NCI-H146 treated with DMSO at 0.1 percent for 48 hours (cell line): Measurements from ENCODE around the gene CRTC2.
"Not testable (repeated sequence)": the region's sequence is repeated elsewhere in the genome, so short reads cannot be mapped to it uniquely, and the experiment has no call there.

ENCODE experiments used
- DNase-seq: peaks from one replicate; lab custom pipeline; 2025; ENCODE audit not compliant: unreplicated experiment; lab: John Stamatoyannopoulos, UW

Gene CRTC2

GRCh38 chr1:153929981-153930948 lies 28.1 kb downstream of the CRTC2 start:
- no peak for DNase-seq

GRCh38 chr1:153929426-153929825 lies 29.0 kb downstream of the CRTC2 start:
- DNase-seq, result no peak

GRCh38 chr1:153928791-153929341 lies 29.5 kb downstream of the CRTC2 start:
- DNase-seq, result no peak

- no peak for DNase-seq
These were observed 30.2 kb downstream of the CRTC2 start for GRCh38 chr1:153928245-153928644.

DNA sequence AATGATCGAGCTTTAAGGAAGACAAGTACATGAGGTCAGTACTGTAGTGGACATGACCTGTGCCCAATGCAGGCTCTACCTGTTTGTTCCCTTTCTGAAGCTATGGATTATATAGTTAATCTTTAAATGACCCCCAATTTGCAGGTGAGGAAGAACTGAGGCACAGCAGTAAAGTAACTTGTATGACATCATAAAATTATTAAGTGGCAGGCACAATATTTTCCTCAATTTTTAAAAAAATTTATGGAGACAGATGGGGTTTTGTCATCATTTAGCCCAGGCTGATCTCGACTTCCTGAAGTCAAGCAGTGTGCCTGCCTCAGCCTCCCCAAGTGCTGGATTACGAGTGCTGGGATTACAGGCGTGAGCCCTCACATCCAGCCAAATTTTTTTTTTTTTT lies 32.0 kb downstream of the CRTC2 start:
- no peak for DNase-seq

GRCh38 chr1:153922972-153923925 lies 35.2 kb downstream of the CRTC2 start, which contains the start of gene GATAD2B:
Gene GATAD2B (minus strand): TSS chr1:153922972. CDS start chr1:153828347, 94,625 bp downstream.
- peak; percentile 98 for DNase-seq

GRCh38 chr1:153922076-153922971 lies 36.1 kb downstream of the CRTC2 start:
- peak; percentile 65 for DNase-seq

DNA sequence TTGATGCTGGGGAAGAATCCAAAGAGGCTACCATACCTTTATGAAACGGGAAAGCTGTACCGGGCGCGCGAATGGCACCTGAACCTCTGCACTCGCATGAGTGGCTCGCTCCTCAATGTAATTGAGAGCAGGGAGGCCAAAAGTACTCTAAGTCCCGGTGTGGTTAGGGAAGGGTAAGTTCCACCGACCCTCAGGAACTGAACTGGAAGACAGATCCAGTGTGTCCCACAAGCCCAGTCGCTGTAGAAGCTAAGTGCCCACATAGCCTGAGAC lies 36.7 kb downstream of the CRTC2 start:
- DNase-seq, result no peak

DNA sequence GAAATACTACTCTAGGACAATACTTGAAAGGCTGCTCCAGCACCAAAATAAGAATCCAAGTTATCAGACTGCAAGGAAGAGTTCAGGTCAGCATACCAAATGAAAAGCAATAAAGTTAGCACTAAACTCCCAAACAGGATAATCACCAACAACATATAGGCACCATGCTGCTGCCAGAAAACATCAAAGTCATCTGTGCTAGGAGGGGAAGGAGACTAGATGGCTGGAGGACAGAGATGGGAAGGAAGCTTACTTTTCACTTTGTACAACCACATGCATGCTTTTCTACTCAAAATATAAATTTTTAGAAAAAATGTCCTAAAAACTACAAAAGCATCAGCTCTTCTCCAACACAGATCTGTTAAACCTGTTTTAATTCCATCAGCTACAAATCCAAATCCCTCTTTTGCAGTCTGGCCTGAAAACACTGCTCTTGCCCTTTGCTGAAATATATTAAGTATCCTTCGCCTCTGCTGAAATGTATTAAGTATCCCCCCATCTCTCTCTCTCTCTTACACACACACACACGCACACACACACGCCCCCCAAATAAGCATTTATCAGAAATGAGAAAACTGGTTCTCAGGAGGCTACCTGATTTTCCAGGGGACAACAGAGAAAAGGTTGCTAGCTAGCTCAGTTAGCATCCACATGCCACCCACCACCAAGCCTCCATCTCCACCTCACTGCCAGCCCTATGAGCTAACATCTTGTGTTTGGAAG lies 37.2 kb downstream of the CRTC2 start:
- no peak for DNase-seq

GRCh38 chr1:153919876-153920852 lies 38.2 kb downstream of the CRTC2 start:
- no peak for DNase-seq

- DNase-seq, result no peak
These were observed 42.1 kb downstream of the CRTC2 start for GRCh38 chr1:153916297-153916696.

- no peak for DNase-seq
These were observed 46.1 kb downstream of the CRTC2 start for GRCh38 chr1:153912349-153912748.

- DNase-seq, result not testable (repeated sequence)
These were observed 47.9 kb downstream of the CRTC2 start for GRCh38 chr1:153910560-153910959.

DNA sequence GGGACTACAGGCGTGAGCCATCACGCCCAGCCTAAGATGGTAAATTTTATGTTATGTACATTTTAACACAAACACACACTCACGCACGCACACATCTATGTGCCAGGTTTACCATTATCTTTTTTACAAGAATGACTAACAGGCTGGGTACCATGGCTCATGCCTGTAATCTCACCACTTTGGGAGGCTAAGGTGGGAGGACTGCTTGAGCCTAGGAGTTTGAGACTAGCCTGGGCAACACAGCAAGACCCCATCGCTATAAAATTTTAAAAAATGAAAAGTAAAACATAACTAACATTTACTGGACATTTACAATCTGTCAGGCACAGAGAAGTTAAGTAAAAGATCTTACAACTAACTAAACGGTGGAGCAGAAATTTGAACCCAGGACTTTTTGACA lies 50.3 kb downstream of the CRTC2 start:
- DNase-seq, result no peak

GRCh38 chr1:153907134-153907533 lies 51.3 kb downstream of the CRTC2 start:
- no peak for DNase-seq

DNA sequence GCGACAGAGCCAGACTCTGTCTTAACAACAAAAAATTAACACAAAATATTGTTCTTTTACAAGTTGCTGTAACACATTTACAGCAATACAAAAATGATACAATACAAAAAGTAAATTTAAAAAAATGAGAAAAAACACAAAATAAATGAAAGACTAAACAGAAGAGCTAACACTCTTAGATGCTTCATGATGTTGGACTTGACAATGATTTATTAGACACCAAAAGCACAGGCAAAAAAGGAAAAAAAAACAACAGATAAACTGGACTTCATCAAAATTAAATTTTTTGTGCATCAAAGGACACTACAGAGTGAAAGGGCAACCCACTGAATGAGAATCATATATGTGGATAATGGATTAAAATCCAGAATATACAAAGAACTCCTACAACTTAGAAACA lies 52.0 kb downstream of the CRTC2 start:
- DNase-seq, result no peak

DNA sequence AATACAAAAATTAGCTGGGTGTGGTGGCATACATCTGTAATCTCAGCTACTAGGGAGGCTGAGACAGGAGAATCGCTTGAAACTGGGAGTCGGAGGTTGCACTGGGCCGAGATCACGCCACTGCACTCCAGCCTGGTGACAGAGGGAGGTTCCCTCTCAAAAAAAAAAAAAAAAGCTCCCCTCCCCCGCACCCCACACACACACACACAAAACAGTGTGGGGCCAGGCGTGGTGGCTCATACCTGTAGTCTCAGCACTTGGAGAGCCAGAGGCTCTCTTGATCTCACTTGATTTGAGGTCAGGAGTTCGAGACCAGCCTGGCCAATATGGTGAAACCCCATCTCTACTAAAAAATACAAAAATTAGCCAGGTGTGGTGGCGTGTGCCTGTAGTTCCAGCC lies 52.5 kb downstream of the CRTC2 start:
- DNase-seq, result not testable (repeated sequence)

GRCh38 chr1:153903841-153904455 lies 54.5 kb downstream of the CRTC2 start:
- no peak for DNase-seq
